M059J (cell line): ENCODE results near the gene DENND1B. TPM values are rescaled to one million over a fixed set of nuclear protein-coding genes. Genes with fewer than 3 reads are reported as not detected.

Source experiments
- DNase-seq: peaks from one replicate; pipeline ENCODE4 v3.0.0-alpha.2; 2012; ENCODE audit warnings: low read depth
- total RNA-seq: library from RNA; depleted of rRNA; stranded (reverse); fragments of >200 nt; shearing (Covaris generic); gene quantifications from 2 replicates; pipeline ENCODE4 v1.2.3, GENCODE V29; 2014; rRNA removed

DENND1B gene
- total RNA-seq, result 13.6 and 17.0 TPM in 2 replicates

- DNase-seq, result peak; percentile 71
These were observed at the start of gene DENND1B for GRCh38 chr1:197775282-197776262. DENND1B (minus strand) TSS chr1:197775480; CDS start chr1:197775155, 325 bp downstream.

- no peak for DNase-seq
These were observed 39.0 kb upstream of the DENND1B start for GRCh38 chr1:197814306-197814705.

- DNase-seq, result no peak
These were observed 38.5 kb upstream of the DENND1B start for GRCh38 chr1:197813741-197814140.

GRCh38 chr1:197811769-197812168 lies 36.5 kb upstream of the DENND1B start:
- no peak for DNase-seq

- no peak for DNase-seq
These were observed 35.5 kb upstream of the DENND1B start for GRCh38 chr1:197810812-197811211.

GRCh38 chr1:197808880-197809279 lies 33.6 kb upstream of the DENND1B start:
- no peak for DNase-seq

GRCh38 chr1:197807739-197808453 lies 32.6 kb upstream of the DENND1B start:
- no peak for DNase-seq

GRCh38 chr1:197807216-197807615 lies 31.9 kb upstream of the DENND1B start:
- DNase-seq, result no peak

- DNase-seq, result no peak
These were observed 31.4 kb upstream of the DENND1B start for GRCh38 chr1:197806718-197807117.

GRCh38 chr1:197801684-197802083 lies 26.4 kb upstream of the DENND1B start:
- DNase-seq, result no peak

- no peak for DNase-seq
These were observed 25.8 kb upstream of the DENND1B start for GRCh38 chr1:197801111-197801482.

GRCh38 chr1:197800379-197801110 lies 25.3 kb upstream of the DENND1B start:
- DNase-seq, result no peak

GRCh38 chr1:197799271-197799670 lies 24.0 kb upstream of the DENND1B start:
- DNase-seq, result peak; percentile 95

GRCh38 chr1:197798492-197798891 lies 23.2 kb upstream of the DENND1B start:
- DNase-seq, result no peak

- no peak for DNase-seq
These were observed 21.7 kb upstream of the DENND1B start for GRCh38 chr1:197797010-197797409.

- DNase-seq, result no peak
These were observed 13.8 kb upstream of the DENND1B start for GRCh38 chr1:197788741-197789739.

GRCh38 chr1:197787623-197788536 lies 12.6 kb upstream of the DENND1B start:
- DNase-seq, result no peak

GRCh38 chr1:197787056-197787455 lies 11.8 kb upstream of the DENND1B start:
- peak; percentile 91 for DNase-seq

- peak; percentile 50 for DNase-seq
These were observed 11.0 kb upstream of the DENND1B start for GRCh38 chr1:197786280-197786679.

GRCh38 chr1:197783510-197783948 lies 8.2 kb upstream of the DENND1B start:
- DNase-seq, result peak; percentile 57
